Erythroblast (primary cell): ENCODE data around the gene KIF16B.

ENCODE experiments used
- GATA1 ChIP-seq: IDR thresholded peaks from 2 replicates; pipeline ENCODE4 v1.6.1; 2011; ENCODE audit warnings: low read depth, mild to moderate bottlenecking, control low read depth, low read length, moderate library complexity
- POLR2A ChIP-seq: IDR thresholded peaks from 2 replicates; pipeline ENCODE4 v1.6.1; 2011; ENCODE audit warnings: mild to moderate bottlenecking, low read length

DNA sequence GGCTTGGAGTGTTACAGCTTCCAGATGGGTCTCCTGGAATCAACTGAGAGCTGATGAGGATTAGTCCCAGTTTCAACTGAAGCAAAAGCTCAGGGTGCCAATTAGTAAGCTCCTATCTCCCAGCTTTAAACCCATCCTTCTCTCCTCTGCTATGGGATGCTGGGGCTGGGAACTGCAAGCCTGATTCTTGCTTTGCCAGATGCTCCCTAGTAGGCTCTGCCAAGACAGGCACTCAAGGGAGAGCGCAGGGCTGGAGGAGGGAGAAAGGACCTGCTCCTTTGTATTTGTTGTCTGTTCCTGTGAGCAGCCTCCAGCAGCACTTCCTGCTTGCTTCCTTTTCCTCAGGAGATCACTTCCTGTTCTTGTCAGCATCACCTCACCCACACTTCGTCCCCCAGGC, 309.7 kb downstream of the KIF16B start:
- TF ChIP-seq POLR2A: no peak
- no peak for TF ChIP-seq GATA1
